HCT116 (cell line): ENCODE measurements around the gene RHOB. TPM values are rescaled to one million over a fixed set of nuclear protein-coding genes. Genes with fewer than 3 reads are reported as not detected.

ENCODE experiments used
- ATAC-seq: fragments of 200-7000 bp; cut with Tn5 transposase; 2 replicates; pipeline ENCODE4 v1.9.1; 2020; ENCODE audit warnings: mild to moderate bottlenecking, moderate library complexity
- BruUV-seq: library from RNA; stranded (reverse); fragments of 400-500 nt; replicated peaks from 2 replicates; lab custom pipeline; 2021; lab: Mats Ljungman, UMichigan
- CTCF ChIA-PET: fragments of 300-600 bp; sonication (Branson Sonifier 250); formaldehyde crosslinking; loops from one replicate; lab custom pipeline; 2021; ENCODE audit warnings: antibody characterized with exemption; lab: Charles Lee
- POLR2A ChIA-PET: fragments of 300-600, 350-600 bp; sonication (Branson Sonifier 250); formaldehyde crosslinking; loops from one replicate; lab custom pipeline; 2021; ENCODE audit warnings: antibody characterized with exemption; lab: Charles Lee
- RAD21 ChIA-PET, 2 experiments: fragments of 300-600 bp; sonication (Branson Sonifier 250); formaldehyde crosslinking; loops; one replicate each; lab custom pipeline; 2023; ENCODE audit warnings: low total read pairs in 2 of 2; ENCODE audit not compliant: uncharacterized antibody in 2 of 2, unreplicated experiment in 2 of 2, low non-redundant PET in 1 of 2; lab: Charles Lee
- DNase-seq: peaks from one replicate; pipeline ENCODE4 v3.0.0-alpha.2; 2010; ENCODE audit warnings: low read depth, low spot score
- H2AFZ ChIP-seq: fragments of 200-600 bp; shearing (Covaris generic), sonication (generic); 2 replicates; pipeline ENCODE4 v1.6.1; 2017; ENCODE audit warnings: low read depth, mixed run types, mixed read lengths, antibody characterized with exemption, low read length; ENCODE audit not compliant: poor library complexity, severe bottlenecking
- H3K27ac ChIP-seq: 2 replicates; pipeline ENCODE4 v1.5.1; 2012; ENCODE audit warnings: low read depth, low read length
- H3K27me3 ChIP-seq: fragments of 200-600 bp; sonication (generic); 2 replicates; pipeline ENCODE4 v1.6.1; 2016; ENCODE audit warnings: mixed run types, low read length, mixed read lengths; ENCODE audit not compliant: insufficient read depth
- H3K36me3 ChIP-seq, 2 experiments: fragments of 200-500 bp in 1 of 2; fragments of 200-600 bp in 1 of 2; sonication (Bioruptor generic) in 1 of 2; sonication (generic) in 1 of 2; 2 replicates each; pipeline versions ENCODE4 v1.5.1 to v1.6.1; 2014 to 2016; ENCODE audit warnings: low read length in 2 of 2, inconsistent platforms in 1 of 2, mixed read lengths in 1 of 2, mixed run types in 1 of 2; ENCODE audit not compliant: insufficient read depth in 2 of 2, control insufficient read depth in 1 of 2
- H3K4me1 ChIP-seq, 2 experiments: fragments of 200-600 bp in 1 of 2; sonication (generic) in 1 of 2; 2 replicates each; pipeline versions ENCODE4 v1.5.1 to v1.6.1; 2012 to 2017; ENCODE audit warnings: low read length in 2 of 2, inconsistent platforms in 1 of 2, mild to moderate bottlenecking in 1 of 2, mixed read lengths in 1 of 2, mixed run types in 1 of 2, moderate library complexity in 1 of 2; ENCODE audit not compliant: insufficient read depth in 2 of 2, control insufficient read depth in 1 of 2
- H3K4me2 ChIP-seq: fragments of 200-600 bp; sonication (generic); 2 replicates; pipeline ENCODE4 v1.6.1; 2017; ENCODE audit warnings: mixed run types, low read length, mixed read lengths
- H3K4me3 ChIP-seq, 2 experiments: fragments of 200-600 bp in 1 of 2; sonication (generic) in 1 of 2; replicated peaks in 1 of 2; 2 replicates each; pipeline ENCODE4 v1.5.1; 2011 to 2016; ENCODE audit warnings: low read length in 2 of 2, control low read depth in 1 of 2, low read depth in 1 of 2, mild to moderate bottlenecking in 1 of 2, mixed read lengths in 1 of 2, mixed run types in 1 of 2
- H3K79me2 ChIP-seq: fragments of 200-600 bp; sonication (generic); 2 replicates; pipeline ENCODE4 v1.6.1; 2017; ENCODE audit warnings: mild to moderate bottlenecking, mixed run types, low read length, moderate library complexity, mixed read lengths; ENCODE audit not compliant: insufficient read depth
- H3K9ac ChIP-seq: fragments of 200-600 bp; sonication (generic); 2 replicates; pipeline ENCODE4 v1.6.1; 2016; ENCODE audit warnings: low read length, mixed read lengths
- H3K9me2 ChIP-seq: fragments of 200-600 bp; sonication (generic), shearing (Covaris generic); 2 replicates; pipeline ENCODE4 v1.6.1; 2017; ENCODE audit warnings: mixed run types, mild to moderate bottlenecking, moderate library complexity; ENCODE audit not compliant: insufficient read depth
- H3K9me3 ChIP-seq, 2 experiments: fragments of 200-500 bp in 1 of 2; fragments of 200-600 bp in 1 of 2; sonication (Bioruptor generic) in 1 of 2; sonication (generic) in 1 of 2; 2 replicates each; pipeline ENCODE4 v1.6.1; 2014 to 2017; ENCODE audit warnings: low read length in 2 of 2, mixed read lengths in 2 of 2, inconsistent platforms in 1 of 2, low read depth in 1 of 2, mild to moderate bottlenecking in 1 of 2, mixed run types in 1 of 2, moderate library complexity in 1 of 2; ENCODE audit not compliant: control insufficient read depth in 1 of 2, insufficient read depth in 1 of 2
- H4K20me1 ChIP-seq: fragments of 200-600 bp; sonication (generic), shearing (Covaris generic); 2 replicates; pipeline ENCODE4 v1.6.1; 2017; ENCODE audit warnings: mixed run types, mild to moderate bottlenecking, moderate library complexity; ENCODE audit not compliant: insufficient read depth
- CEBPB ChIP-seq: IDR thresholded peaks from 2 replicates; pipeline ENCODE4 v1.6.1; 2012; ENCODE audit warnings: low read depth
- ELF1 ChIP-seq: IDR thresholded peaks from 2 replicates; pipeline ENCODE4 v1.6.1; 2012; ENCODE audit warnings: low read depth, borderline replicate concordance
- RAD21 ChIP-seq: IDR thresholded peaks from 2 replicates; pipeline ENCODE4 v1.6.1; 2012; ENCODE audit warnings: low read depth, mild to moderate bottlenecking
- SIN3A ChIP-seq: IDR thresholded peaks from 2 replicates; pipeline ENCODE4 v1.6.1; 2012; ENCODE audit warnings: low read depth
- SP1 ChIP-seq: IDR thresholded peaks from 2 replicates; pipeline ENCODE4 v1.6.1; 2012; ENCODE audit warnings: low read depth
- SRF ChIP-seq: IDR thresholded peaks from 2 replicates; pipeline ENCODE4 v1.6.1; 2012; ENCODE audit warnings: low read depth
- ZFX ChIP-seq: fragments of 450-650 bp; IDR thresholded peaks from 2 replicates; pipeline ENCODE4 v1.6.1; 2017
- intact Hi-C: fragments of 100-400 bp; cut with micrococcal nuclease; formaldehyde crosslinking; loops from 2 replicates; pipeline ENCODE4 v1.10.0; 2022
- total RNA-seq: library from RNA; stranded (reverse); gene quantifications from one replicate; pipeline ENCODE4 v1.2.1, GENCODE V29; 2021; ENCODE audit not compliant: unreplicated experiment
- TF ChIP-seq, protein P1 (sequence below): IDR thresholded peaks from 2 replicates; pipeline ENCODE4 v1.6.1; 2012
- TF ChIP-seq, protein P2 (sequence below): IDR thresholded peaks from 2 replicates; pipeline ENCODE4 v1.6.1; 2011; ENCODE audit warnings: mild to moderate bottlenecking, low read length, moderate library complexity; ENCODE audit not compliant: insufficient replicate concordance; ENCODE audit errors: extremely low read depth
- TF ChIP-seq, protein P3 (sequence below): IDR thresholded peaks from 2 replicates; pipeline ENCODE4 v1.6.1; 2012; ENCODE audit warnings: low read depth

Gene RHOB
- total RNA-seq, 1 experiment from 2014 or later = 72.9 TPM

DNA sequence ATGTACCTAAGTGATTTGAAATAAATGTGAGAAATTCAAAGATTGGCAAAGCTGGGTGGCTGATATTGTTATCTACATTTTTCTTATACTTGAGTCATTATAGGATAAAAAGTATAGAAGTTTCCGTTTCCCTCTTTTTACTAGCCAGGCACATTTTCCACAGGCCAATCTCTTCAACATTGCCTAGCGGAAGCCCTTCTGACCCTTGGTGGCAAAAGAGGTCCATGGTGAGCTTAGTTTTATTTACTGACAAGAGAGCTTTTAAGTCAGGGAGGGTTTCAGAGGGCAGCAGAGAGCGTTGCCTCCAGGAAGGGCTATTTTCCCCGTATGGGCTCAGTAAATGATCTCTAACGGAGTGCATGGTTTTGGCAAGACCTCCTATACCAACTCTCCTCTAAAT lies 15.1 kb upstream of the RHOB start (continued):
- TF ChIP-seq SRF (no peak), CEBPB (no peak), RAD21 (no peak), SIN3A (no peak)
- TF ChIP-seq, protein P1, sequence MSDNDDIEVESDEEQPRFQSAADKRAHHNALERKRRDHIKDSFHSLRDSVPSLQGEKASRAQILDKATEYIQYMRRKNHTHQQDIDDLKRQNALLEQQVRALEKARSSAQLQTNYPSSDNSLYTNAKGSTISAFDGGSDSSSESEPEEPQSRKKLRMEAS = no peak
- TF ChIP-seq, protein P2, sequence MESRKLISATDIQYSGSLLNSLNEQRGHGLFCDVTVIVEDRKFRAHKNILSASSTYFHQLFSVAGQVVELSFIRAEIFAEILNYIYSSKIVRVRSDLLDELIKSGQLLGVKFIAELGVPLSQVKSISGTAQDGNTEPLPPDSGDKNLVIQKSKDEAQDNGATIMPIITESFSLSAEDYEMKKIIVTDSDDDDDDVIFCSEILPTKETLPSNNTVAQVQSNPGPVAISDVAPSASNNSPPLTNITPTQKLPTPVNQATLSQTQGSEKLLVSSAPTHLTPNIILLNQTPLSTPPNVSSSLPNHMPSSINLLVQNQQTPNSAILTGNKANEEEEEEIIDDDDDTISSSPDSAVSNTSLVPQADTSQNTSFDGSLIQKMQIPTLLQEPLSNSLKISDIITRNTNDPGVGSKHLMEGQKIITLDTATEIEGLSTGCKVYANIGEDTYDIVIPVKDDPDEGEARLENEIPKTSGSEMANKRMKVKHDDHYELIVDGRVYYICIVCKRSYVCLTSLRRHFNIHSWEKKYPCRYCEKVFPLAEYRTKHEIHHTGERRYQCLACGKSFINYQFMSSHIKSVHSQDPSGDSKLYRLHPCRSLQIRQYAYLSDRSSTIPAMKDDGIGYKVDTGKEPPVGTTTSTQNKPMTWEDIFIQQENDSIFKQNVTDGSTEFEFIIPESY = no peak
- TF ChIP-seq, protein P3, sequence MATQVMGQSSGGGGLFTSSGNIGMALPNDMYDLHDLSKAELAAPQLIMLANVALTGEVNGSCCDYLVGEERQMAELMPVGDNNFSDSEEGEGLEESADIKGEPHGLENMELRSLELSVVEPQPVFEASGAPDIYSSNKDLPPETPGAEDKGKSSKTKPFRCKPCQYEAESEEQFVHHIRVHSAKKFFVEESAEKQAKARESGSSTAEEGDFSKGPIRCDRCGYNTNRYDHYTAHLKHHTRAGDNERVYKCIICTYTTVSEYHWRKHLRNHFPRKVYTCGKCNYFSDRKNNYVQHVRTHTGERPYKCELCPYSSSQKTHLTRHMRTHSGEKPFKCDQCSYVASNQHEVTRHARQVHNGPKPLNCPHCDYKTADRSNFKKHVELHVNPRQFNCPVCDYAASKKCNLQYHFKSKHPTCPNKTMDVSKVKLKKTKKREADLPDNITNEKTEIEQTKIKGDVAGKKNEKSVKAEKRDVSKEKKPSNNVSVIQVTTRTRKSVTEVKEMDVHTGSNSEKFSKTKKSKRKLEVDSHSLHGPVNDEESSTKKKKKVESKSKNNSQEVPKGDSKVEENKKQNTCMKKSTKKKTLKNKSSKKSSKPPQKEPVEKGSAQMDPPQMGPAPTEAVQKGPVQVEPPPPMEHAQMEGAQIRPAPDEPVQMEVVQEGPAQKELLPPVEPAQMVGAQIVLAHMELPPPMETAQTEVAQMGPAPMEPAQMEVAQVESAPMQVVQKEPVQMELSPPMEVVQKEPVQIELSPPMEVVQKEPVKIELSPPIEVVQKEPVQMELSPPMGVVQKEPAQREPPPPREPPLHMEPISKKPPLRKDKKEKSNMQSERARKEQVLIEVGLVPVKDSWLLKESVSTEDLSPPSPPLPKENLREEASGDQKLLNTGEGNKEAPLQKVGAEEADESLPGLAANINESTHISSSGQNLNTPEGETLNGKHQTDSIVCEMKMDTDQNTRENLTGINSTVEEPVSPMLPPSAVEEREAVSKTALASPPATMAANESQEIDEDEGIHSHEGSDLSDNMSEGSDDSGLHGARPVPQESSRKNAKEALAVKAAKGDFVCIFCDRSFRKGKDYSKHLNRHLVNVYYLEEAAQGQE = no peak

DNA sequence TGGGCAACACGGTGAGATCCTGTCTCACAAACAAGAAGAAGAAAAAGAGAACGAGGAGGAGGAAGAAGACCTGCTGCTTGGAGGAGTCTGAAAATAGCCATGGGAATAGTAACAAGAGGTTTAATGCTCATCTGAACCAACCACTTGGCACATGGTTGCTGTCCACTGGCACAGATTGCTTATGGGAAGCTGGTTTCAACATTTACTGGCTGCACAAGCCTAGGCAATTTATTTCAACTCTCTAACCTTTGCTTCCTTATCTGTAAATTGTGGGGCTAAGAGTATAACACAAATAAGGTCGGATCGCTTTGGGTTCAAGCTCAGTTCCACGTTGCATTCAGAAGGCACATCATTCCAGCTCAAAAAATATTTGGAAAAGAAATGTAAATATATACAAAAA lies 14.2 kb upstream of the RHOB start:
- DNase-seq = no peak
- Histone ChIP-seq H2AFZ (no peak overlapping the region), H3K4me3 (no peak overlapping the region), H3K79me2 (no peaks in the 10 kb centered on the region), H3K9ac (no peak overlapping the region), H3K36me3 (no peaks in the 10 kb centered on the region), H3K9me2 (no peaks in the 10 kb centered on the region), H3K9me3 (no peaks in the 10 kb centered on the region), H3K27me3 (no peaks in the 10 kb centered on the region), H3K27ac (no peak overlapping the region), H4K20me1 (no peaks in the 10 kb centered on the region), H3K4me1 (peaks cover 0 to 11% of the 10 kb centered on the region in 2 experiments; a peak in 2 of 4 replicates), H3K4me2 (no peak overlapping the region)
- no TSS peak for BruUV-seq
- ChIA-PET RAD21 (no interaction called here), CTCF (no interaction called here), POLR2A (interaction anchor here (1.1 kb wide), 2 partner anchors 9 to 14 kb away, joined by 3 to 4 read pairs; partner anchors contain the start of gene RHOB)
- no peak for ATAC-seq
- no peak for TF ChIP-seq ZFX
- no peak for TF ChIP-seq SP1
- no peak for TF ChIP-seq ELF1
- TF ChIP-seq CEBPB = no peak
- intact Hi-C loops = no loop called here
